VCaP (cell line): Measurements from ENCODE around the gene ASPG.

Source experiments
- H3K27ac ChIP-seq: fragments of 450-650 bp; 2 replicates; pipeline ENCODE4 v1.5.1; 2017
- TF ChIP-seq, protein P1 (sequence below): fragments of 450-650 bp; conservative IDR thresholded peaks from 2 replicates; pipeline ENCODE4 v1.5.1; 2017; ENCODE audit warnings: mild to moderate bottlenecking, moderate library complexity

ASPG gene

DNA sequence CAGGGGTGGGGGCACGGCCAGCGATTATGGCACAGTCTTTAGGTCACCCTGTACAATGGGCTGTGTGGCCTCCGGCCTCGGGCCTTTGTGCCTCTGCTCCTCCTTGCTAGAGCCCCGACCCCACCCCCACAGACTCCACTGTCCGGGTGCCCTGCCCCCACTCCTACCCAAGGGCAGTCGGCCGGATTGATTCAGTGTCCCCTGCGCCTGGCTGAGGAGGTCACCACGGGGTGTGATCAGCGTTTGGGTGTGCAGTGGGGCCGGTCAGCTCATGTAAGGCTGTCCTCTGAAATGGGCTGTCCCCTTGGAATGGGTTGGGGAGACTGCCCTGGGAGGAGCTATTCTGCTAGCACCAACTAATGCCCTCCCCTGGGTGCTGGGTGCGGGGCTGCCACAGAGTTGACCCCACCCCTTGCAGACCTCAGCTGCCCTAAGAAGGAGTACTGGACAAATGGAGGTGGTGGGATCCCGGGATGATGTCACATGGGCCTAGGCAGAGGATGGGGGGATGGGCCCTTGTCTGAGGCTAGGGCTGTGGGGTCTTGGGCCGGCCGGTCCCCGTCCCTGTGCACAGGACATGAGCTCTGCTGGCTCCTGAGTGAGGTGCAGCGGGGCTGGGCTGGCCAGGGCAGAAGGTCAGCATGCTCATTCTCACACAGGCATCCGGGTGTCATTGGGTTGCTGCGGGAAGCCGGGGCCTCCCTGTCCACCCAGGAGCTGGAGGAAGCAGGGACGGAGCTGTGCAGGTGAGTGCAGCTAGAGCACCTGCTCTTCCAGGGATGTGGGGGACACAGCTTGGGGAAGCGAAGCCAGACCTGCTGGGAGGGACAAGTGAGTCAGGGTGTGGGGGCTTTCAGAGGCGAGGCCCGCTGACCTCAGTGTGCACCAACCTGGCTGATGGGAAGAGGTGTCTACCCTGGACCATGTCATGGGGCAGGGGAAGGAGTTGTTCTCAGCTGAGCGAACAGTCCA lies 23.4 kb downstream of the ASPG start:
- H3K27ac ChIP-seq = no peak overlapping the region
- TF ChIP-seq, protein P1, sequence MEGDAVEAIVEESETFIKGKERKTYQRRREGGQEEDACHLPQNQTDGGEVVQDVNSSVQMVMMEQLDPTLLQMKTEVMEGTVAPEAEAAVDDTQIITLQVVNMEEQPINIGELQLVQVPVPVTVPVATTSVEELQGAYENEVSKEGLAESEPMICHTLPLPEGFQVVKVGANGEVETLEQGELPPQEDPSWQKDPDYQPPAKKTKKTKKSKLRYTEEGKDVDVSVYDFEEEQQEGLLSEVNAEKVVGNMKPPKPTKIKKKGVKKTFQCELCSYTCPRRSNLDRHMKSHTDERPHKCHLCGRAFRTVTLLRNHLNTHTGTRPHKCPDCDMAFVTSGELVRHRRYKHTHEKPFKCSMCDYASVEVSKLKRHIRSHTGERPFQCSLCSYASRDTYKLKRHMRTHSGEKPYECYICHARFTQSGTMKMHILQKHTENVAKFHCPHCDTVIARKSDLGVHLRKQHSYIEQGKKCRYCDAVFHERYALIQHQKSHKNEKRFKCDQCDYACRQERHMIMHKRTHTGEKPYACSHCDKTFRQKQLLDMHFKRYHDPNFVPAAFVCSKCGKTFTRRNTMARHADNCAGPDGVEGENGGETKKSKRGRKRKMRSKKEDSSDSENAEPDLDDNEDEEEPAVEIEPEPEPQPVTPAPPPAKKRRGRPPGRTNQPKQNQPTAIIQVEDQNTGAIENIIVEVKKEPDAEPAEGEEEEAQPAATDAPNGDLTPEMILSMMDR = no peak

DNA sequence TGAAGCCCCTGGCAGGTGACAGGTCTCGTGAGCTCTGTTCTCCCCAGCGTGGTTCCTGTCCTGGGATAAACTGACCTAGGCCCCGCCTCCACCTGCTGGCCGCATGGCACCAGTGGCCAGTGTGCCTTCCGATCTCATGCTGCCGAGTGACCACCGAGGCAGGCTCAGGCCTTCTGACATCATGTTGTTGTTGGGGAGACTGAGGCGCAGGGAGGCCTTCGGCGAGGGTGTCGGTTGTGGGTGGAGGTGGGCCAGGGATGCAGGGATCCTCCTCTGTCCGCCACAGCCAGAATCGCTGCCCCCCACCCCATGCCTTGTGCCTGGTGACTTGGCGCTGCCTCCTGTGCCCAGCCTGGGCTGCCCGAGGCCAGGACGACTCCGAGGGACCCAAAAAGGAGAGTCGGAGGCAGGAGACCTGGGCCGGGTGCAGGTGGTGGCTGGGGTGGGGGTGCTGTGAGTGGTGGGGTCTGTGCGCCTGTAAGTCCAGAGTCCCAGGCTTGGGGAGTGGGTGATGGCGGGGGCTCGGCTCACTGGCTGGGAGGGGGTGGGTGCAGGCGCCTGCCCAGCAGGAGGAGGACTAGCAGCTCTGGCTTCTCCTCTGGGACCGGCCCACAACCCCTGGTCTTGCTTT lies 24.3 kb downstream of the ASPG start:
- no peak overlapping the region for H3K27ac ChIP-seq
- TF ChIP-seq, protein P1 = no peak

DNA sequence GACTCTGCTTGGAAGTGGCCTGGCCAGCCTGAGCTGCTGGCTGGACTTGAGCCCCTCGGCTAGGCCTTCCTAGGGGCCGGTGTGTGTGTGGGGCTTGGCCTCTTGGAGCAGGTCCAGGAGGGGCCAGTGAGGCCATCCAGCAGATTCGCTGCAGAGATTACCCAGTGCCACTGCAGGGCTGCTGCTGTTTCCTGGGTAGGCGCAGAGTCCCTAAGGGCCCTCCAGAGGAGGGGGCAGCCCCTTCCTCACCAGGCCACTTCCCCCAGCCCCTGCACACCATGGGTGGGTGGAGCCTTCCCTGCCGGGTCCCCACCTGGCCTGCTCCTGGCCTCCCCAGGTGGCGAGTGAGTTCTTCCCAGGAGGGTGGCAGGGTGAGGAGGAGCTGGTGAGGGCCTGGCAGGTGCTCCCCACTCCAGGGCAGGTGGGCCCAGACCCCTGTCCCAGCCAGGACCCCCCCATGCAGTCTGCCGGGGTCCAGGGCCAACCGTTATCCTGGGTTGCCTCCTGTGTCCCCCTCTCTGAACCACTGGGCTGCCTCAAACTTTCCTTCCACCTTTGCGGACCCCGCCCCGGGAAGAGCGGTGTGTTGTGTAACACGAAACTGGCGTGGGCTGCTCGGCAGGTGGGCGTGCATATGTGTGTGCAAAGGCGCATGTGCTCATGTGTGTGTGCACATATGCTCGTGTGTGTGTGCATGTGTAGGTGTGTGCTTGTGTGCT lies 25.1 kb downstream of the ASPG start:
- TF ChIP-seq, protein P1 = no peak

DNA sequence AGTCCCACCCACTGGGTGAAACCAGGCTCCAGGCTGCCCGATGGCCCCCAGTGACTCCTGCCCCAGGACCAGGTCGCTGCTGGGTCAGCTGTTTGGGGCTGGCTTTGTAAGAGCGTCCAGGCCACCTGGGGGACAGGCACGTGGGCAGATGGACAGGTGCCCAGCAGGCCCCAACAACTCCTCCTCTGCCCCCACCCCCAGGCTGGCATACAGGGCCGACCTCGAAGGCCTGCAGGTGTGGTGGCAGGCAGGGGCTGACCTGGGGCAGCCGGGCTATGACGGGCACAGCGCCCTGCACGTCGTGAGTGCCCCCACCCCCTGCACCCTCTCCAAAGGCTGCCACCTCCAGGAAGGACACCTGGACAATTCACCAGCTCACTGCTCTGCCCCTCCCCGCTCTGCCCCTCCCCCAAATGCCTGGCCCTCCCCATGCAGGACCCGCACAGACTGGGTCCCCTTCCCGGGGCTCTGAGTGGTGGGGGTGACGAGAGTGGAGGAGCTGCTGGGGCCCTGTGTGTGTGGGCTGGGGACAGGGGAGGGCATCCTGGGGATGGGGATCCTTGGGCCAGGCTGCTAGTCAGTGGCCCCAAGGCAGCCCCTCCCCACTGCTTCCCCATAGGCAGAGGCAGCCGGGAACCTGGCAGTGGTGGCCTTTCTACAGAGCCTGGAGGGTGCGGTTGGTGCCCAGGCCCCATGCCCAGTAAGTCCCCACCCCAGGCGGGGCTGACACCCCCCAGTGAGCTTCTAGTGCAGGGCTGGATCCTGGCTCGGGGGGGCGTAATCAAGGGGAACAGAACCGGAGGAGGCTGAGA lies 26.0 kb downstream of the ASPG start:
- TF ChIP-seq, protein P1 = no peak
- H3K27ac ChIP-seq = no peak overlapping the region

More for the DNA sequence above, 25.1 kb downstream of the ASPG start:
- no peak overlapping the region for H3K27ac ChIP-seq

DNA sequence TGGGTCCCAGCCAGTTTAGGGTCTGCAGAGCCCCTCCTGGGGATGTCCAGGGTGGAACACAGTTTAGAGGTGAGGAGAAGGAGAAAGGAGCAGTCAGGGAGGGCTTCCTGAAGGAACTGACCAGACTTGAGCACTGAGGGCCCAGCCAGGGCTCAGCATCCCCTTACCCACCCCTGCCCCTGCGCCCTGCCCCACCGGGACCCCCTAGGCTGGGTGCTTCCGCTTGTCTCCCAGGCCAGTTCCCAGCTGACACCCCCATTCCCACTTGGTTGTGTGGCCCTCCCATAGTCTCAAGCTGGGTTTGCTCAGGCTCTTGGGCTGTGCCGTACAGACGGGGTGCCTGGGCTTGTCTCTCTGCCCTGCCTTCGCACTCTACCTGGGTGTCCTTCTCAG lies 26.6 kb downstream of the ASPG start:
- H3K27ac ChIP-seq = no peak overlapping the region
- TF ChIP-seq, protein P1 = no peak

DNA sequence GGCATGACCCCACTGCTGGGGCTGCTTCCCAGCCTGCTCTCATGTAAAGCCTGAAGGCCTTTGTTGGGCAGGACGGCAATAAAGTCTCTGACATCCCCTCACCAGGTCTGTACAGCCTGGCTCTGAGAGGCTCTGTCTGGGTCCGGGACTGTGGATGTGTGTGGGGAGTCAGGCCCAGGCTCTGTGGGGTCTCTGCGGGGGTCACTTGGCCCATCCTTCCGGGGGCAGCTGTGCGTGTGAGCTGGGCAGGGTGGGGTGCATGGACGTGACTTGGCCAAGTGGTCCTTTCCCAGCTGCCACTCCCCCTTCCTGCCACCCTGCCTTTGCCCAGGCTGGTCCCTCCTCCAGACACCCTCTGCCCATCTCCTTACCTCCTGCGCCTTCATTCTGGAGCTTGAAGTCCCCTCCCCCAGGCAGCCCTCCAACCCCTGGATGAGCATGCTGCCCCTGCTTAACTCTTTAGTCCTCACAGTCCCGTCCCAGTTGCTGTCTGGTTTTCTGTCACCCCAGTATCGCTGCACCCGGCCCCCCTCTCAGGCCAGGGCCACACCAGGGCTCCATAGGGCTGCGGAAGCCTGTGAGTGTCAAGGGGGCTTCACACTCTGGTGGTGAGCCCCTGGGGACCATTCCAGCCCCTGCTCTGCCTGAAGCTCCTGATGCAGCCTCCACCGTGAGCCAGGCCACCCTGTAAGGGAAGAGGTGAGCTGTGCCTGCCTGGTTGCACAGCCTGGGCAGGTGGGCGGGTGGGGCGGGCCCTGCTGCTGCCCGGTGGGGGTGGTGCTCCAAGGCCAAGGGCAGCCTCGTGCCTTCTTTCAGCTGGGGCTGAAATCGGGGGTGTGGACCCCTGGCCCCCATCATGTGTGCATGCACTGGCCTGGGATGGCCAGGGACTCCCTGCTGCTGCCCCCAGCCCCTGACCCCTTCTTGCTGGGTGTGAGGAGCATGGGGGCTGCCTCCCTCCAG lies 27.4 kb downstream of the ASPG start:
- no peak overlapping the region for H3K27ac ChIP-seq
- TF ChIP-seq, protein P1 = no peak
